Uterus (tissue), 4 donors: ENCODE results near the gene ALKBH8. TPM values are rescaled to one million over a fixed set of nuclear protein-coding genes. Genes with fewer than 3 reads are reported as not detected.

Source experiments
- DNase-seq, 2 donors: peaks; one replicate each; pipeline ENCODE4 v3.0.0-alpha.2; 2019 to 2020
- H3K27ac ChIP-seq, 2 donors: fragments of 200-600 bp; sonication (generic); 1 replicate in 1 of 2; 2 replicates in 1 of 2; pipeline ENCODE4 v1.5.1; 2016 to 2018
- H3K27me3 ChIP-seq, 2 donors: fragments of 200-600 bp; sonication (generic); one replicate each; pipeline ENCODE4 v1.5.1; 2018 to 2019; ENCODE audit warnings: control low read depth in 1 of 2
- H3K36me3 ChIP-seq, 2 donors: fragments of 200-600 bp; sonication (generic); one replicate each; pipeline ENCODE4 v1.5.1; 2019; ENCODE audit warnings: control low read depth in 1 of 2
- H3K4me1 ChIP-seq, 2 donors: fragments of 200-600 bp; sonication (generic); one replicate each; pipeline ENCODE4 v1.5.1; 2018 to 2019; ENCODE audit warnings: control low read depth in 1 of 2
- H3K4me3 ChIP-seq, 2 donors: fragments of 200-600 bp; sonication (generic); 1 replicate in 1 of 2; 2 replicates in 1 of 2; pipeline ENCODE4 v1.5.1; 2018 to 2019; ENCODE audit warnings: mild to moderate bottlenecking in 1 of 2
- H3K9me3 ChIP-seq, 2 donors: fragments of 200-600 bp; sonication (generic); one replicate each; pipeline ENCODE4 v1.5.1; 2019; ENCODE audit warnings: control low read depth in 1 of 2
- POLR2A ChIP-seq, 2 donors: fragments of 450-650 bp; IDR thresholded peaks; one replicate each; pipeline ENCODE4 v1.6.1; 2016; ENCODE audit warnings: antibody characterized with exemption in 2 of 2, mild to moderate bottlenecking in 1 of 2, moderate library complexity in 1 of 2
- intact Hi-C: fragments of 100-400 bp; cut with DNase I; formaldehyde crosslinking; loops from one replicate; pipeline ENCODE4 v1.15.1; 2023; ENCODE audit warnings: low total_unique reads
- total RNA-seq, 4 donors: library from RNA; depleted of rRNA in 3 of 4; stranded (reverse); fragments of >200 nt in 3 of 4; gene quantifications; one replicate each; pipeline versions ENCODE4 v1.1.0 to v1.2.4, GENCODE V29; 2014 to 2023
- TF ChIP-seq, protein P1 (sequence below), 4 experiments: fragments of 200-600 bp in 2 of 4; fragments of 450-650 bp in 2 of 4; sonication (generic) in 2 of 4; IDR thresholded peaks; one replicate each; pipeline ENCODE4 v1.5.1; 2016 to 2019; ENCODE audit warnings: antibody characterized with exemption in 4 of 4, mild to moderate bottlenecking in 2 of 4, moderate library complexity in 1 of 4
- donor health status: DM: yes; HTN: yes; CAD: no.

The ALKBH8 gene
- total RNA-seq, 4 donors from 2014 or later = 5.1 to 26.1 (median 7.4) TPM

DNA sequence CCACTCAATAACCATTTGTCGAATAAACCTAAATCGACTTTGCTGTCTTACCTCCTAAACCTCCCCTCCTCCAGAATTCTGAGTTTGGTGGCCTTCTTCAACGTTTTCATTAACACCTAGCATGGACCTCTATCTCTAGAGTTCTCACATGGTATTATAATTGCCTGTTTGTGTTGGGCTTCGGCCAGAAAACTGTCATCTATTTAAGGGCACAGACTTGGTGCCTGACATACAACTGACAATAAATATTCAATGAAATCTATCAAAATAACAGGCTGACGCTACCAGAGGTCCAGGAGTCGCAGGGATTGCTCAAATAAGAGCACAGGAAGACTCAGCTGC, 687 bp downstream of the ALKBH8 start:
- DNase-seq = no peak
- H3K27ac ChIP-seq = peak overlapping the region in 1 of 2 donors; percentile 82
- H3K36me3 ChIP-seq = no peaks in the 10 kb centered on the region
- no peaks in the 10 kb centered on the region for H3K9me3 ChIP-seq
- TF ChIP-seq, protein P1, sequence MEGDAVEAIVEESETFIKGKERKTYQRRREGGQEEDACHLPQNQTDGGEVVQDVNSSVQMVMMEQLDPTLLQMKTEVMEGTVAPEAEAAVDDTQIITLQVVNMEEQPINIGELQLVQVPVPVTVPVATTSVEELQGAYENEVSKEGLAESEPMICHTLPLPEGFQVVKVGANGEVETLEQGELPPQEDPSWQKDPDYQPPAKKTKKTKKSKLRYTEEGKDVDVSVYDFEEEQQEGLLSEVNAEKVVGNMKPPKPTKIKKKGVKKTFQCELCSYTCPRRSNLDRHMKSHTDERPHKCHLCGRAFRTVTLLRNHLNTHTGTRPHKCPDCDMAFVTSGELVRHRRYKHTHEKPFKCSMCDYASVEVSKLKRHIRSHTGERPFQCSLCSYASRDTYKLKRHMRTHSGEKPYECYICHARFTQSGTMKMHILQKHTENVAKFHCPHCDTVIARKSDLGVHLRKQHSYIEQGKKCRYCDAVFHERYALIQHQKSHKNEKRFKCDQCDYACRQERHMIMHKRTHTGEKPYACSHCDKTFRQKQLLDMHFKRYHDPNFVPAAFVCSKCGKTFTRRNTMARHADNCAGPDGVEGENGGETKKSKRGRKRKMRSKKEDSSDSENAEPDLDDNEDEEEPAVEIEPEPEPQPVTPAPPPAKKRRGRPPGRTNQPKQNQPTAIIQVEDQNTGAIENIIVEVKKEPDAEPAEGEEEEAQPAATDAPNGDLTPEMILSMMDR (IDR thresholded peaks at IDR 0.05) = no peak
- no peak for TF ChIP-seq POLR2A (IDR thresholded peaks at IDR 0.05)
- no peaks in the 10 kb centered on the region for H3K4me1 ChIP-seq
- no peaks in the 10 kb centered on the region for H3K27me3 ChIP-seq
- intact Hi-C loops = no loop called here
- H3K4me3 ChIP-seq = peak overlapping the region; percentile 78 to 82

GRCh38 chr11:107563702-107564101, 1.8 kb downstream of the ALKBH8 start:
- H3K27ac ChIP-seq = peak overlapping the region in 1 of 2 donors; percentile 53
- no peaks in the 10 kb centered on the region for H3K36me3 ChIP-seq
- intact Hi-C loops = no loop called here

GRCh38 chr11:107562647-107563208, 2.8 kb downstream of the ALKBH8 start:
- H3K4me3 ChIP-seq = no peak overlapping the region
- H3K9me3 ChIP-seq = no peaks in the 10 kb centered on the region
- TF ChIP-seq POLR2A (IDR thresholded peaks at IDR 0.05) = no peak
- TF ChIP-seq, protein P1 (IDR thresholded peaks at IDR 0.05) = no peak
- DNase-seq = no peak
- H3K4me1 ChIP-seq = no peaks in the 10 kb centered on the region
- H3K27ac ChIP-seq = no peak overlapping the region
- no peaks in the 10 kb centered on the region for H3K36me3 ChIP-seq
- intact Hi-C loops = no loop called here
- H3K27me3 ChIP-seq = no peaks in the 10 kb centered on the region

More at GRCh38 chr11:107563702-107564101, 1.8 kb downstream of the ALKBH8 start:
- peak in 1 of 2 donors; percentile 28 for DNase-seq
- Histone ChIP-seq H3K27me3 (no peaks in the 10 kb centered on the region), H3K9me3 (no peaks in the 10 kb centered on the region), H3K4me3 (no peak overlapping the region), H3K4me1 (no peaks in the 10 kb centered on the region)
- TF ChIP-seq, protein P1 (IDR thresholded peaks at IDR 0.05) = peak; percentile 44 to 61 (median 50)
- no peak for TF ChIP-seq POLR2A (IDR thresholded peaks at IDR 0.05)

DNA sequence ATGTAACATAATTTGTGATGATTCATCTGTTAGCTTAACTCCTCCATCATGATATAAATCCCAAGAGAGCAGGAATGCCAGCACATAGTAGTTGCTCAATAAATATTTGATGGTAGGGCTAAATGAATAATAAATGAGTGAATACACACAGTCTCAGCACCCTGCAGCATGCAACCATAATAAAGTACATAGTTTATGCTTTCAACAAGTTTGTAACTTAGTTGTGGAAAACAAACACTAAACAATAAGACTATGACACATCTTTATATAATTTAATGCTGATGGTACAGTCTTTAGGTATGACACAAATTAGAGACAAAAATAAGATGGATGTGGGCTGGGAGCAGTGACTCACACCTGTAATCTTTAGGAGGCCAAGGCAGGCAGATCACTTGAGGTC, 3.8 kb downstream of the ALKBH8 start:
- Histone ChIP-seq H3K27me3 (no peaks in the 10 kb centered on the region), H3K9me3 (no peaks in the 10 kb centered on the region), H3K4me3 (no peak overlapping the region), H3K27ac (no peak overlapping the region), H3K36me3 (no peaks in the 10 kb centered on the region), H3K4me1 (no peaks in the 10 kb centered on the region)
- no peak for DNase-seq
- intact Hi-C loops = no loop called here
- TF ChIP-seq, protein P1 (IDR thresholded peaks at IDR 0.05) = no peak
- no peak for TF ChIP-seq POLR2A (IDR thresholded peaks at IDR 0.05)

DNA sequence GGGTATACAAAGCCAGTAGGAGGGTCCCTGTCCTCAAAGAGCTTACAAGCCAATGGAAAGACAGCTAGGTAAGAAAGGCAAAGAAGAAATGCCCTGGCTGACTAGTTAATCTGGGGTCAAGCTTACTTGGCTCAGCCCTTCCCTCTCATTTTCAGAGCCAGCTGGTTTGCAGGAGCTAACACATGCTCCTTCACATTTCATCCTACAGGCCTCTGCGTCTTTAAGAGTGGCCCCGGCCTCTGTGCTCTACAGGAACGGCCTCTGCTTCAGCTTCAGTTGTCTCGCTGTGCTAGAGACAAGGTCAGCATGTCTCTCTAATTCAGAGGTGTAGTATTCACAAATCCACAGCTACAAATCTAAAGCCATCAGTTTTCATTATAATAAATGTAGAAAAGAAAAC, 15.2 kb downstream of the ALKBH8 start:
- no peaks in the 10 kb centered on the region for H3K4me1 ChIP-seq
- no peaks in the 10 kb centered on the region for H3K27me3 ChIP-seq
- no peaks in the 10 kb centered on the region for H3K9me3 ChIP-seq
- no peaks in the 10 kb centered on the region for H3K36me3 ChIP-seq
- TF ChIP-seq, protein P1 (IDR thresholded peaks at IDR 0.05) = no peak
- TF ChIP-seq POLR2A (IDR thresholded peaks at IDR 0.05) = no peak
- no peak overlapping the region for H3K4me3 ChIP-seq
- no peak for DNase-seq
- intact Hi-C loops = no loop called here
- H3K27ac ChIP-seq = no peak overlapping the region
